Endothelial cell of umbilical vein (primary cell): ENCODE results near the gene WDR74. TPM values are rescaled to one million over a fixed set of nuclear protein-coding genes. Genes with fewer than 3 reads are reported as not detected.
A peak's percentile ranks its signal among the peaks of the same experiment; 100 is the strongest.

Experiments used
- BruUV-seq: library from RNA; stranded (reverse); fragments of 400-500 nt; replicated peaks from 2 replicates; lab custom pipeline; 2021; lab: Mats Ljungman, UMichigan
- CTCF ChIA-PET: fragments of 300-600, 350-600 bp; sonication (Branson Sonifier 250); formaldehyde crosslinking; loops from one replicate; lab custom pipeline; 2021; ENCODE audit warnings: antibody characterized with exemption, inconsistent platforms; lab: Charles Lee
- POLR2A ChIA-PET: fragments of 300-600, 350-600 bp; sonication (Branson Sonifier 250); formaldehyde crosslinking; loops from one replicate; lab custom pipeline; 2021; ENCODE audit warnings: antibody characterized with exemption, inconsistent platforms; lab: Charles Lee
- DNase-seq: peaks from one replicate; pipeline ENCODE4 v3.0.0-alpha.2; 2011; ENCODE audit warnings: low read depth, low spot score
- FAIRE-seq: peaks from 2 replicates; lab custom pipeline; 2011; peaks lifted over from hg19 to GRCh38; lab: Jason Lieb, UNC
- H2AFZ ChIP-seq: 2 replicates; pipeline ENCODE4 v1.6.0; 2012; ENCODE audit warnings: low read depth, low read length, control low read depth, inconsistent platforms
- H3K27ac ChIP-seq: 2 replicates; pipeline ENCODE4 v1.5.1; 2011; ENCODE audit warnings: low read depth, mild to moderate bottlenecking, control low read depth, low read length, moderate library complexity; ENCODE audit not compliant: insufficient read depth
- H3K27me3 ChIP-seq, 2 experiments: 2 replicates each; pipeline versions ENCODE4 v1.6.0 to v1.6.1; 2011; ENCODE audit warnings: low read length in 2 of 2, mixed read lengths in 1 of 2; ENCODE audit not compliant: control insufficient read depth in 2 of 2, insufficient read depth in 2 of 2
- H3K36me3 ChIP-seq, 2 experiments: 2 replicates in 1 of 2; 3 replicates in 1 of 2; pipeline ENCODE4 v1.5.1; 2011; ENCODE audit warnings: low read length in 2 of 2, mild to moderate bottlenecking in 1 of 2, moderate library complexity in 1 of 2; ENCODE audit not compliant: control insufficient read depth in 2 of 2, insufficient read depth in 2 of 2; ENCODE audit errors: extremely low read depth in 1 of 2
- H3K4me1 ChIP-seq: 3 replicates; pipeline ENCODE4 v1.5.1; 2011; ENCODE audit warnings: mild to moderate bottlenecking, low read length; ENCODE audit not compliant: control insufficient read depth, insufficient read depth; ENCODE audit errors: extremely low read depth
- H3K4me2 ChIP-seq: 2 replicates; pipeline ENCODE4 v1.6.1; 2011; ENCODE audit warnings: low read length, control low read depth, mixed read lengths; ENCODE audit not compliant: insufficient read depth
- H3K4me3 ChIP-seq, 3 experiments: fragments of 200-600 bp in 1 of 3; sonication (generic), shearing (Covaris generic) in 1 of 3; replicated peaks in 1 of 3; 2 replicates each; pipeline ENCODE4 v1.5.1; 2011 to 2016; ENCODE audit warnings: control low read depth in 3 of 3, low read length in 3 of 3, mild to moderate bottlenecking in 2 of 3, inconsistent platforms in 1 of 3, low read depth in 1 of 3, moderate library complexity in 1 of 3; ENCODE audit not compliant: insufficient read depth in 1 of 3
- H3K79me2 ChIP-seq: 2 replicates; pipeline ENCODE4 v1.6.0; 2012; ENCODE audit warnings: low read length, inconsistent platforms; ENCODE audit not compliant: control insufficient read depth, insufficient read depth
- H3K9ac ChIP-seq: replicated peaks from 2 replicates; pipeline ENCODE3; 2011; ENCODE audit warnings: low read length, control low read depth; ENCODE audit not compliant: insufficient read depth; ENCODE audit errors: extremely low read depth
- H3K9me1 ChIP-seq: replicated peaks from 3 replicates; pipeline ENCODE4 v1.6.0; 2011; ENCODE audit warnings: mild to moderate bottlenecking, low read length; ENCODE audit not compliant: control insufficient read depth, insufficient read depth; ENCODE audit errors: extremely low read depth
- H3K9me3 ChIP-seq: replicated peaks from 2 replicates; pipeline ENCODE4 v1.5.1; 2012; ENCODE audit warnings: low read length, inconsistent platforms; ENCODE audit not compliant: control insufficient read depth, insufficient read depth
- H4K20me1 ChIP-seq: replicated peaks from 2 replicates; pipeline ENCODE3; 2011; ENCODE audit warnings: mild to moderate bottlenecking, low read length; ENCODE audit not compliant: control insufficient read depth, insufficient read depth; ENCODE audit errors: extremely low read depth
- CTCF ChIP-seq, 2 donors: IDR thresholded peaks; 1 replicate in 1 of 2; 2 replicates in 1 of 2; pipeline ENCODE4 v1.5.1; 2011; ENCODE audit warnings: low read length in 2 of 2, mild to moderate bottlenecking in 2 of 2, moderate library complexity in 2 of 2, control low read depth in 1 of 2, inconsistent platforms in 1 of 2, low read depth in 1 of 2; ENCODE audit not compliant: insufficient read depth in 1 of 2; ENCODE audit errors: extremely low read depth in 1 of 2
- EZH2 ChIP-seq: IDR thresholded peaks from 2 replicates; pipeline ENCODE4 v1.6.1; 2012; ENCODE audit warnings: borderline replicate concordance, low read depth, mild to moderate bottlenecking, moderate library complexity, low read length, inconsistent platforms; ENCODE audit not compliant: severe bottlenecking
- FOS ChIP-seq: IDR thresholded peaks from 2 replicates; pipeline ENCODE4 v1.6.1; 2011; ENCODE audit warnings: mild to moderate bottlenecking, low read length, moderate library complexity, borderline replicate concordance; ENCODE audit not compliant: insufficient read depth
- GATA2 ChIP-seq: IDR thresholded peaks from 2 replicates; pipeline ENCODE4 v1.7.0; 2011; ENCODE audit warnings: low read depth, mild to moderate bottlenecking, moderate library complexity, mixed read lengths, low read length; ENCODE audit not compliant: insufficient read length, insufficient read depth
- JUN ChIP-seq: IDR thresholded peaks from 2 replicates; pipeline ENCODE4 v1.6.1; 2011; ENCODE audit warnings: borderline replicate concordance, low read depth; ENCODE audit not compliant: insufficient read length, insufficient read depth
- MAX ChIP-seq: IDR thresholded peaks from 2 replicates; pipeline ENCODE4 v1.6.1; 2011; ENCODE audit not compliant: insufficient read depth, insufficient read length
- MYC ChIP-seq: IDR thresholded peaks from one replicate; pipeline ENCODE4 v1.6.1; 2011; ENCODE audit warnings: mild to moderate bottlenecking, low read depth, low read length
- POLR2A ChIP-seq: IDR thresholded peaks from 2 replicates; pipeline ENCODE4 v1.6.1; 2012; ENCODE audit warnings: low read depth, mild to moderate bottlenecking, control low read depth, low read length
- POLR2AphosphoS5 ChIP-seq: IDR thresholded peaks from 2 replicates; pipeline ENCODE4 v1.6.1; 2012; ENCODE audit warnings: low read depth, mild to moderate bottlenecking, control low read depth, low read length, moderate library complexity; ENCODE audit not compliant: insufficient read depth
- dilution Hi-C: fragments of 300-500 bp; cut with MboI; formaldehyde crosslinking; loops from one replicate; pipeline ENCODE4 v1.15.0; 2019; ENCODE audit warnings: low sequenced_read_pairs; ENCODE audit not compliant: extremely low pct_ligation_motif_present
- intact Hi-C: fragments of 100-400 bp; cut with micrococcal nuclease; formaldehyde crosslinking; loops from one replicate; pipeline ENCODE4 v1.10.0; 2022
- polyA plus RNA-seq, 4 experiments: library from polyadenylated mRNA; depleted of rRNA in 3 of 4; stranded (reverse) in 3 of 4; unstranded in 1 of 4; fragments of >200 nt; gene quantifications; 2 replicates each; pipeline versions ENCODE4 v1.2.1 to v1.2.3, GENCODE V29; 2011 to 2012; ENCODE audit warnings: missing spikeins in 1 of 4
- total RNA-seq: library from RNA; stranded (reverse); gene quantifications from 2 replicates; pipeline ENCODE4 v1.2.3, GENCODE V29; 2021

WDR74 gene
- total and polyA plus RNA-seq, 2 donors (not counting 3 experiments of a cell fraction or from before 2014, with no cell fraction given), result 44.7 to 51.7 TPM

GRCh38 chr11:62831520-62832335 is 7.7 kb downstream of the WDR74 start, which contains the start of gene STX5:
Gene STX5, minus strand, starts transcription at chr11:62832051. Its CDS starts 808 bp downstream, at chr11:62831243.
- H4K20me1 ChIP-seq, result no peaks in the 10 kb centered on the region
- intact Hi-C loops, result loop anchor here (1.0 to 5.0 kb wide), 5 partner anchors 10 to 434 kb away; partner anchors contain the start of genes NXF1, TMEM179B and TMEM223
- BruUV-seq, result no TSS peak
- FAIRE-seq, result peak; percentile 98
- H3K4me3 ChIP-seq, result peak within 1 kb of the TSS; percentile 62 to 82 (median 75)
- dilution Hi-C loops, result no loop called here
- no peaks in the 10 kb centered on the region for H3K9me3 ChIP-seq
- H3K27ac ChIP-seq, result peak within 1 kb of the TSS; percentile 76
- peak; percentile 11 for TF ChIP-seq POLR2AphosphoS5
- TF ChIP-seq MAX, result peak; percentile 24
- no peak for TF ChIP-seq EZH2
- no peak for TF ChIP-seq JUN
- TF ChIP-seq POLR2A, result peak; percentile 97
- TF ChIP-seq GATA2, result no peak
- no peak for TF ChIP-seq CTCF (IDR thresholded peaks at IDR 0.05; ENCODE audit: extremely low read depth in 1 of 2, insufficient read depth in 1 of 2, low read depth in 1 of 2, low read length in 2 of 2)
- no peak for TF ChIP-seq MYC
- no peak for TF ChIP-seq FOS
- H3K79me2 ChIP-seq, result peaks cover 33% of the 10 kb centered on the region
- ChIA-PET CTCF (interaction anchor here (0.6 to 1.9 kb wide), 5 partner anchors 29 to 240 kb away, joined by 3 to 17 read pairs (median 5); partner anchors contain the start of genes TMEM179B and TUT1), POLR2A (interaction anchor here (0.6 to 2.2 kb wide), 13 partner anchors 9 to 1038 kb away, joined by 3 to 65 read pairs (median 5); partner anchors contain the start of genes NXF1, TMEM179B, TTC9C and WDR74)
- peak within 1 kb of the TSS; percentile 91 for H3K4me2 ChIP-seq
- peaks cover 10 to 22% of the 10 kb centered on the region in 2 experiments for H3K36me3 ChIP-seq
- peaks cover 13% of the 10 kb centered on the region for H3K4me1 ChIP-seq
- H2AFZ ChIP-seq, result peak within 1 kb of the TSS; percentile 30
- no peaks in the 10 kb centered on the region for H3K9me1 ChIP-seq
- peak; percentile 99 for DNase-seq
- peak within 1 kb of the TSS; percentile 91 for H3K9ac ChIP-seq
- H3K27me3 ChIP-seq, result no peaks in the 10 kb centered on the region
